Spleen (tissue), 11 donors: Measurements from ENCODE around the gene OPRL1. TPM values are rescaled to one million over a fixed set of nuclear protein-coding genes. Genes with fewer than 3 reads are reported as not detected.

Experiments used
- DNase-seq: peaks from one replicate; pipeline ENCODE4 v3.0.0-alpha.2; 2020
- H3K27ac ChIP-seq, 8 donors: fragments of 200-600 bp; sonication (generic) in 7 of 8; 1 replicate in 4 of 8; 2 replicates in 4 of 8; pipeline versions ENCODE4 v1.5.0 to v1.8.0; 2016 to 2021; ENCODE audit warnings: inconsistent platforms in 4 of 8, mild to moderate bottlenecking in 4 of 8, moderate library complexity in 1 of 8
- H3K27me3 ChIP-seq, 7 donors: fragments of 200-600 bp; sonication (generic) in 6 of 7; replicated peaks in 1 of 7; 1 replicate in 4 of 7; 2 replicates in 3 of 7; pipeline versions ENCODE4 v1.5.0 to v1.8.0; 2016 to 2021; ENCODE audit warnings: inconsistent platforms in 3 of 7, mild to moderate bottlenecking in 1 of 7
- H3K36me3 ChIP-seq, 6 donors: fragments of 200-600 bp; sonication (generic) in 5 of 6; 1 replicate in 4 of 6; 2 replicates in 2 of 6; pipeline versions ENCODE4 v1.5.0 to v1.8.0; 2016 to 2021; ENCODE audit warnings: inconsistent platforms in 2 of 6
- H3K4me1 ChIP-seq, 6 donors: fragments of 200-600 bp; sonication (generic) in 5 of 6; 1 replicate in 3 of 6; 2 replicates in 3 of 6; pipeline versions ENCODE4 v1.5.0 to v1.8.0; 2016 to 2021; ENCODE audit warnings: inconsistent platforms in 3 of 6
- H3K4me3 ChIP-seq, 8 donors: fragments of 200-600 bp; sonication (generic) in 7 of 8; 1 replicate in 4 of 8; 2 replicates in 4 of 8; pipeline versions ENCODE4 v1.5.0 to v1.8.0; 2016 to 2021; ENCODE audit warnings: inconsistent platforms in 4 of 8, mild to moderate bottlenecking in 4 of 8, moderate library complexity in 2 of 8
- H3K9me3 ChIP-seq, 8 donors: fragments of 200-600 bp; sonication (generic) in 7 of 8; 1 replicate in 4 of 8; 2 replicates in 4 of 8; pipeline versions ENCODE4 v1.5.0 to v1.8.0; 2016 to 2021; ENCODE audit warnings: inconsistent platforms in 4 of 8
- POLR2A ChIP-seq, 3 donors: fragments of 450-650 bp; IDR thresholded peaks; one replicate each; pipeline ENCODE4 v1.5.1; 2017; ENCODE audit warnings: antibody characterized with exemption in 3 of 3, mild to moderate bottlenecking in 1 of 3
- POLR2AphosphoS5 ChIP-seq, 3 donors: sonication (generic); formaldehyde crosslinking; IDR thresholded peaks; one replicate each; pipeline ENCODE4 v1.5.1; 2017; ENCODE audit warnings: antibody characterized with exemption in 3 of 3
- WGBS, 5 donors: extraction: QIAGEN DNeasy Blood & Tissue Kit in 3 of 5; methylation state at CpG; one replicate each; pipeline versions ENCODE4 v1.1.5 to v1.1.7; 2013 to 2018; 5-methylcytosine and 5-hydroxymethylcytosine counted together
- intact Hi-C: fragments of 100-400 bp; cut with DNase I; formaldehyde crosslinking; loops from one replicate; pipeline ENCODE4 v1.15.0; 2023; ENCODE audit warnings: low total_unique reads
- polyA plus RNA-seq, 3 donors: library from polyadenylated mRNA; stranded (reverse); fragments of 200-250 nt; gene quantifications; one replicate each; pipeline ENCODE4 v1.2.1, GENCODE V29; 2013
- total RNA-seq, 7 donors: library from RNA; depleted of rRNA in 3 of 7; stranded (reverse); fragments of >200 nt in 3 of 7; fragmentation: NEBNext Ultra II Directional in 4 of 7; extraction: Animal tissue kit (Norgen Biotek cat#: 25700) in 4 of 7; gene quantifications; one replicate each; pipeline versions ENCODE4 v1.1.0 to v1.2.1, GENCODE V29; 2016 to 2021
- TF ChIP-seq, protein P1 (sequence below), 11 experiments: fragments of 200-600 bp in 7 of 11; fragments of 450-650 bp in 4 of 11; sonication (generic) in 4 of 11; IDR thresholded peaks in 8 of 11; conservative IDR thresholded peaks in 3 of 11; 1 replicate in 7 of 11; 2 replicates in 4 of 11; pipeline versions ENCODE4 v1.4.0 to v1.8.0; 2016 to 2021; ENCODE audit warnings: antibody characterized with exemption in 11 of 11, inconsistent platforms in 4 of 11, mild to moderate bottlenecking in 1 of 11
- donor health status: healthy with polysubstance abuse.
- donor health status: DM: no; HTN: no; CAD: no; lungs with moderate emphysema.
- donor health status: DM: no; HTN: no; CAD: no.
- donor health status: Bipolar disorder and iron deficiency.
- donor health status: healthy.
- donor health status: DM: no; HTN: no; CAD: no.
- donor health status: DM: yes; HTN: yes; CAD: no.

The OPRL1 gene
- total and polyA plus RNA-seq, 10 donors = 1.9 to 7.9 (median 5.0) TPM

DNA sequence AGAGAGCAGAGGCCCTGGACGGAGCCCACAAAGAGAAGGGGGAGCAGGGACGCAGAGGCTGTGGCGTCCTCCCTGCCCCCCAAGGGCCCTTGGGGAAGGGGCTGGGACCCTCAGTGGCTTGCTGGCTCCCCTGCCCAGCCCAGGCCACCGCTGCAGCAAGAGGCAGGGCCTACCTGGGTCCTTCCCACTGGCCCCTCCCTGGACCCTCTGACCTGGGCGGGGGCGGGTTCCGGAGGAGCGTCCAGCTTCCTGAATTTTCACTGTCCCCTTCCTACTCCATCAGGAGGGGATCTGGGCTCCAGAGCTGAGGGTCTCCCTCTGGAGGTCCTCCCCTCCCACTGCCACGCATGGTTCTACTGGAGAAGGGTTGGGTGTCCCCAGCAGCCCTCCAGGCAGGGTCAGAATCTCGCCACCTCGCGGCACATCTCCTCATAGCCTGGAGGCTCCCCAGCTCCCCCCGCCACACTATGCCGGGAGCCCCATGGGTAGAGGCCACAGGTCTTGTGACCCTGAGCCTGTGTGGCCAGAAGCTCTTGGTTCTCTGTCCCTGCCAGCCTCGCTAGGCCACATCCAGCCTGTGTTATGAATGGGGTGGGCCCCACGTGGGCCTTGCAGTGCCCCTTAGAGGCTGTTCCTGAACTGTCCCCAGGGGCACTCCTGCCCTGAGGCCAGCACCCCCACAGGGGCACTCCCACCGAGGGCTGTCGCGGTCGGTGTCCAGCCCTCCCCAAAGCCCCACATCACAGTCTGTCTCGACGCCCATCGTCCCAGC, 29.4 kb upstream of the OPRL1 start:
- no peaks in the 10 kb centered on the region for H3K9me3 ChIP-seq
- H3K4me1 ChIP-seq = peaks cover 10 to 97% (median 67%) of the 10 kb centered on the region in 6 donors
- H3K27ac ChIP-seq = peak overlapping the region; percentile 56 to 91 (median 85)
- TF ChIP-seq POLR2AphosphoS5 (IDR thresholded peaks at IDR 0.05) (peak in 2 of 3 donors; percentile 8 to 37), POLR2A (IDR thresholded peaks at IDR 0.05) (no peak)
- TF ChIP-seq, protein P1, sequence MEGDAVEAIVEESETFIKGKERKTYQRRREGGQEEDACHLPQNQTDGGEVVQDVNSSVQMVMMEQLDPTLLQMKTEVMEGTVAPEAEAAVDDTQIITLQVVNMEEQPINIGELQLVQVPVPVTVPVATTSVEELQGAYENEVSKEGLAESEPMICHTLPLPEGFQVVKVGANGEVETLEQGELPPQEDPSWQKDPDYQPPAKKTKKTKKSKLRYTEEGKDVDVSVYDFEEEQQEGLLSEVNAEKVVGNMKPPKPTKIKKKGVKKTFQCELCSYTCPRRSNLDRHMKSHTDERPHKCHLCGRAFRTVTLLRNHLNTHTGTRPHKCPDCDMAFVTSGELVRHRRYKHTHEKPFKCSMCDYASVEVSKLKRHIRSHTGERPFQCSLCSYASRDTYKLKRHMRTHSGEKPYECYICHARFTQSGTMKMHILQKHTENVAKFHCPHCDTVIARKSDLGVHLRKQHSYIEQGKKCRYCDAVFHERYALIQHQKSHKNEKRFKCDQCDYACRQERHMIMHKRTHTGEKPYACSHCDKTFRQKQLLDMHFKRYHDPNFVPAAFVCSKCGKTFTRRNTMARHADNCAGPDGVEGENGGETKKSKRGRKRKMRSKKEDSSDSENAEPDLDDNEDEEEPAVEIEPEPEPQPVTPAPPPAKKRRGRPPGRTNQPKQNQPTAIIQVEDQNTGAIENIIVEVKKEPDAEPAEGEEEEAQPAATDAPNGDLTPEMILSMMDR (IDR thresholded peaks at IDR 0.05 in 8 of 11, conservative IDR thresholded peaks at IDR 0.05 in 3 of 11) = peak in 1 of 11 experiments; percentile 19
- H3K27me3 ChIP-seq = peaks cover 0 to 95% (median 30%) of the 10 kb centered on the region in 7 donors
- DNase-seq = no peak
- intact Hi-C loops = no loop called here
- H3K36me3 ChIP-seq = peaks cover 0 to 15% (median 0%) of the 10 kb centered on the region in 6 donors
- H3K4me3 ChIP-seq = peak overlapping the region in 7 of 8 donors; percentile 0 to 73 (median 44)
- WGBS, 5 donors = 42 to 67% (median 54%) methylated on average over 14 to 23 of the region's 23 CpGs

DNA sequence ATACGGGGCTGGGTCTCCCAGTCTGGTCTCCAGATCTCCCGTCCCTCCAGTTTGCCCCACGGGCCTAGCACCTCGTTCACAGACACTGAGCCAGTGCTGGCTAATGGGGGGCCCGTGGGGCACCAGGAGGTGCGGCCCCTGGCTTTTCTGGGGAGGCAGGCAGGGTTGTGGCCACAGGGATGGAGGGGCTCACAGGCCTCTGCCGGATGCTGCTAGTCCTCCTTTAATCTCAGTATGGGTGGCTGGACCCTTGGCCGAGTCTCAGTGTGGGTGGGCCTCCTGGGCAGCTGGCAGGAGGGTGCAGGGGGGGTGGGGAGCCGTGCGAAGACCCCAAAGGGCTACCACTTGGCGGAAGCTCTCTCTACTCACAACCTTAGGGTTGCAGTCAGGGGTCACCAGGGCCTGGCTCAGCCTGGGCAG, 28.8 kb upstream of the OPRL1 start:
- peak overlapping the region; percentile 56 to 91 (median 85) for H3K27ac ChIP-seq
- intact Hi-C loops = no loop called here
- peaks cover 0 to 15% (median 0%) of the 10 kb centered on the region in 6 donors for H3K36me3 ChIP-seq
- TF ChIP-seq, protein P1 (IDR thresholded peaks at IDR 0.05 in 8 of 11, conservative IDR thresholded peaks at IDR 0.05 in 3 of 11) = no peak
- TF ChIP-seq POLR2AphosphoS5 (IDR thresholded peaks at IDR 0.05) = no peak
- no peak for TF ChIP-seq POLR2A (IDR thresholded peaks at IDR 0.05)
- no peaks in the 10 kb centered on the region for H3K9me3 ChIP-seq
- H3K4me3 ChIP-seq = peak overlapping the region in 1 of 8 donors; percentile 73
- peaks cover 11 to 97% (median 70%) of the 10 kb centered on the region in 6 donors for H3K4me1 ChIP-seq
- DNase-seq = no peak
- H3K27me3 ChIP-seq = peaks cover 0 to 96% (median 30%) of the 10 kb centered on the region in 7 donors
- WGBS, 5 donors = 61 to 73% (median 71%) methylated on average over 9 to 11 of the region's 11 CpGs

DNA sequence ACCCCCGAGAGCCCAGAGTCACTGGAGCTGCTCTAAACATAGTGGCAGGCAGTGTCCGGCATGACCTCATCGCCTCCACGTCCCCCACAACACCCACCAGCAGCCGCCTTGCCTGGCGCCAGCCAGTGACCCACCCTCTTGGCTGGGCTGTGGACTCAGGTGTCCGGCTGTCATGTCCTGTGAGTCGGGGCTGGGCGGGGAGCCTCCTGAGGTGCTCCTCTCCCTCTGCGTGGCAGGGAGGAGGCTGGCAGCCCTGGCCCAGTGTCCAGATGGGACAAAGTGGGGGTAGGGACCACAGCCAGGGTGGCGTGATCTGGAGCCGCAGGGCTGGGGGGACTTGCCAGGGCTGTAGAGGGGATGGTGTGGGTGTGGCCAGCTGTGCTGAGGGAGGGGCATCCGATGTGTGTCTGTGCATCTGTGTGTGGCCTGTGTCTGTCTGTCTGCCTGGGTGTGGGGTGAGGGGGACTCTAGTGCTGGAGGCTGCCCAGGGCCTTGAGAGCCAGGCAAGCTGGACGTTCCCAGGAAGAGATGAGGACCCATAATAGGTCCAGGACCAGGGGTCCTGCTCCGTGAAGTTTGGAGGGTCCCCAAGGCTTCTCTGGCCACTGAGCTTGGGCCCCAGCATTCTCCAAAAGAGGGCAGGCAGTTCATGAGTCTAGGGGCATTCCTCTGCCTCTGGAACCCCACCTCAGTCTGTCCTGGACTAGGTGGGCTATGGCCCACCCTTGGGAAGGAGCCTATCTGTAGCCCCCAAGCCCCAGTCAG, 28.1 kb upstream of the OPRL1 start:
- peaks cover 14 to 97% (median 75%) of the 10 kb centered on the region in 6 donors for H3K4me1 ChIP-seq
- peaks cover 0 to 15% (median 0%) of the 10 kb centered on the region in 6 donors for H3K36me3 ChIP-seq
- intact Hi-C loops = no loop called here
- H3K9me3 ChIP-seq = no peaks in the 10 kb centered on the region
- DNase-seq = peak; percentile 87
- H3K27ac ChIP-seq = peak overlapping the region; percentile 56 to 91 (median 85)
- no peak overlapping the region for H3K4me3 ChIP-seq
- TF ChIP-seq, protein P1 (IDR thresholded peaks at IDR 0.05 in 8 of 11, conservative IDR thresholded peaks at IDR 0.05 in 3 of 11) = no peak
- TF ChIP-seq POLR2A (IDR thresholded peaks at IDR 0.05) (no peak), POLR2AphosphoS5 (IDR thresholded peaks at IDR 0.05) (peak; percentile 57 to 85 (median 80))
- H3K27me3 ChIP-seq = peaks cover 0 to 96% (median 30%) of the 10 kb centered on the region in 7 donors
- WGBS, 5 donors = 60 to 75% (median 69%) methylated on average over 5 to 15 of the region's 15 CpGs
